ENCODE measurements around the gene FCHSD2. TPM values are rescaled to one million over a fixed set of nuclear protein-coding genes. Genes with fewer than 3 reads are reported as not detected.

The FCHSD2 gene
- total and polyA plus RNA-seq, 9 of the 15 experiments (the other 6 are each of a cell fraction or from before 2014, with no cell fraction given) = 1.8 to 14.7 (median 6.4) TPM

GRCh38 chr11:73152086-73152853 is 10.2 kb upstream of the FCHSD2 start:
- Histone ChIP-seq H2AFZ (ENCODE audit: low read depth, low read length) (no peak overlapping the region), H3K27ac (ENCODE audit: extremely low read depth, low read depth, low read length) (no peak overlapping the region), H3K36me3 (ENCODE audit: control insufficient read depth, insufficient read depth, low read length) (no peaks in the 10 kb centered on the region), H3K79me2 (ENCODE audit: control insufficient read depth, insufficient read depth, low read length) (no peaks in the 10 kb centered on the region), H3K9me1 (ENCODE audit: control insufficient read depth, insufficient read depth, low read length) (no peaks in the 10 kb centered on the region), H3K4me2 (ENCODE audit: insufficient read depth, low read length) (no peak overlapping the region), H3K27me3 (ENCODE audit: control insufficient read depth in 2 of 2, insufficient read depth in 2 of 2, low read length in 2 of 2) (no peaks in the 10 kb centered on the region), H3K9me3 (replicated peaks; ENCODE audit: control insufficient read depth, insufficient read depth, low read depth, low read length) (no peaks in the 10 kb centered on the region), H3K4me1 (replicated peaks in 1 of 2; ENCODE audit: control insufficient read depth in 2 of 2, insufficient read depth in 2 of 2, low read length in 2 of 2) (peaks cover under 1 to 6% of the 10 kb centered on the region in 2 experiments; a peak in 2 of 5 replicates), H3K4me3 (no peak overlapping the region), H4K20me1 (replicated peaks; ENCODE audit: control insufficient read depth, insufficient read depth, low read length) (no peaks in the 10 kb centered on the region; the same call in 1 of the 2 replicates), H3K9ac (ENCODE audit: insufficient read depth in 1 of 2, low read depth in 2 of 2, low read length in 2 of 2) (no peak overlapping the region)
- intact Hi-C loops (cut with micrococcal nuclease) (no loop called here), in situ Hi-C loops (cut with MboI) (no loop called here)
- DNase-seq (ENCODE audit: extremely low read depth in 1 of 4, low spot score in 3 of 4) = no peak
- BruUV-seq (replicated peaks) = no TSS peak
- WGBS (ENCODE audit: insufficient coverage, low coverage, missing lambda C conversion rate) = 16% methylated on average over 6 of the region's 6 CpGs
- no peak for FAIRE-seq
- ATAC-seq = no peak
- ChIA-PET POLR2A (interaction anchor here (0.7 to 2.0 kb wide), 2 partner anchors 9 to 16 kb away, joined by 3 to 14 read pairs; no protein-coding TSS in a partner anchor), CTCF (ENCODE audit: low intra/inter-chr PET ratio) (no interaction called here)
- TF ChIP-seq ZNF184 (CRISPR knock-in tag; IDR thresholded peaks at IDR 0.05) (no peak), HMGN3 (IDR thresholded peaks at IDR 0.05; ENCODE audit: borderline replicate concordance, extremely low read depth, insufficient read length, low read depth, low read length) (no peak), ZBTB1 (CRISPR knock-in tag; IDR thresholded peaks at IDR 0.05; ENCODE audit: borderline replicate concordance, low read depth) (no peak), STAT5A (IDR thresholded peaks at IDR 0.05; ENCODE audit: borderline replicate concordance, low read length) (no peak), E2F4 (CRISPR knock-in tag; IDR thresholded peaks at IDR 0.05; ENCODE audit: low read depth) (no peak), MXD1 (CRISPR knock-in tag; IDR thresholded peaks at IDR 0.05; ENCODE audit: borderline replicate concordance, poor library complexity, severe bottlenecking) (no peak), EP300 (IDR thresholded peaks at IDR 0.05; ENCODE audit: low read length) (no peak), CLOCK (CRISPR knock-in tag; IDR thresholded peaks at IDR 0.05; ENCODE audit: borderline replicate concordance) (no peak), ZBTB2 (IDR thresholded peaks at IDR 0.05) (no peak), HDGF (IDR thresholded peaks at IDR 0.05) (no peak), ZNF507 (tag; conservative IDR thresholded peaks at IDR 0.05) (no peak)

Data from K562 (cell line).